ACC112 (cell line): ENCODE results near the gene TRIM62.

Source experiments
- H2AFZ ChIP-seq: fragments of 200-600 bp; sonication (generic); one replicate; pipeline ENCODE4 v1.6.0; 2017; ENCODE audit warnings: antibody characterized with exemption, low read length; ENCODE audit not compliant: unreplicated experiment
- H3K27ac ChIP-seq: fragments of 200-600 bp; sonication (generic); 2 replicates; pipeline ENCODE4 v1.5.1; 2014; ENCODE audit warnings: low read depth, mild to moderate bottlenecking, antibody characterized with exemption, low read length, moderate library complexity
- H3K27me3 ChIP-seq: fragments of 200-600 bp; sonication (generic); 2 replicates; pipeline ENCODE4 v1.6.1; 2014; ENCODE audit warnings: mild to moderate bottlenecking, antibody characterized with exemption, low read length, moderate library complexity, mixed read lengths; ENCODE audit not compliant: insufficient read depth
- H3K36me3 ChIP-seq: fragments of 200-600 bp; sonication (generic); 2 replicates; pipeline ENCODE4 v1.6.1; 2016; ENCODE audit warnings: mild to moderate bottlenecking, antibody characterized with exemption, low read length, moderate library complexity, mixed read lengths; ENCODE audit not compliant: insufficient read depth
- H3K4me1 ChIP-seq: fragments of 200-600 bp; sonication (generic); one replicate; pipeline ENCODE4 v1.6.1; 2016; ENCODE audit warnings: low read length, mixed read lengths; ENCODE audit not compliant: insufficient read depth, unreplicated experiment, control insufficient read depth
- H3K4me3 ChIP-seq: fragments of 200-600 bp; sonication (generic); 2 replicates; pipeline ENCODE4 v1.5.1; 2014; ENCODE audit warnings: mild to moderate bottlenecking, low read depth, low read length
- H3K79me2 ChIP-seq: fragments of 200-600 bp; sonication (generic); one replicate; pipeline ENCODE4 v1.6.0; 2016; ENCODE audit warnings: low read length; ENCODE audit not compliant: control insufficient read depth, unreplicated experiment, insufficient read depth

The TRIM62 gene

DNA sequence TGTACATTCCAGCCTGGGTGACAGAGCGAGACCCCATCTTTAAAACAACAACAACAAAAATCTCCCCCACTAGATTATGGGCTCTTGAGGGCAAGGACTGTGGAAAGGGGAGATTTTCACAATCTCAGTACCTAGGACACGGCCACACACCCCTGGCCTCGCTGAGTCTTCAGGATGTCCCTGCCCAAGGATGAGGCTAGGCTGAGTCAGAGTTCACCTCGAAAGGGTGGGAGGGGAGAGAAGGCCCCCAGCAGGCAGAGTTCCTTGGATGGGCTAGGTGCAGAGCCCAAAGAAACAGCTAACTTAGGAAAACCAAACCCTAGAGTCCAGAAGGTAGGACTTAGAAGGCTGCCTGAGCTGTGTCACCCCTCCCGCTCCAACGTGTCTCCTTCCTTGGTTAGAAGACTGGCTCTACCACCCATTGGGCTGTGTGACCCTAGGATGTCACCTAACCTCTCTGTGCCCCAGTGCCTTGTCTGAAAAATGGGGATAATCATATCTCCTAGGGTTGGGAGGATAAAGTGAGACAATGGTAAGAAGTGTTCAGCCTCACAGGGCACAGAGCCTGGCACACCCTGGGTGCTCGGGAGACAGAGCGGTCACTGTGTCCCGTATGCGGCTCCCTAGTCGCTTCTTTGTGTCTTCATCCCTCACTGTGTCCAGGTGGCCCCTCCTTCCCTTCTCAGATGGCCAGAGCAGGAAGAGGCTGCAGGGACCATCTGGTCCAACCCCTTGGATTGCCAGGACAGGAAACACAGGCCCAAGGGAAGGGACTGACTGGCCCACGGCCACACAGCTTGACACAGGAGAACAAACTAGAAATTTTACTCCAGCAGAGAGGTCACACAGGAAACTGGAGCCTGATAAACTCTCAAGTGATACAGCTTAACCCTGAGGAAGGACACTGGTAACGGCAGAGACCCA is 11.2 kb downstream of the TRIM62 start:
- no peaks in the 10 kb centered on the region for H3K36me3 ChIP-seq
- no peak overlapping the region for H2AFZ ChIP-seq
- H3K27me3 ChIP-seq: no peaks in the 10 kb centered on the region
- no peaks in the 10 kb centered on the region for H3K4me1 ChIP-seq
- H3K79me2 ChIP-seq: no peaks in the 10 kb centered on the region
- H3K4me3 ChIP-seq: no peak overlapping the region
- H3K27ac ChIP-seq: no peak overlapping the region

- Histone ChIP-seq H3K79me2 (no peaks in the 10 kb centered on the region), H3K4me3 (no peak overlapping the region), H3K36me3 (no peaks in the 10 kb centered on the region), H3K27me3 (no peaks in the 10 kb centered on the region), H3K27ac (no peak overlapping the region), H2AFZ (no peak overlapping the region), H3K4me1 (no peaks in the 10 kb centered on the region)
These were observed 12.4 kb downstream of the TRIM62 start for GRCh38 chr1:33169290-33170055.

- Histone ChIP-seq H3K27me3 (no peaks in the 10 kb centered on the region), H3K4me1 (peaks cover 6% of the 10 kb centered on the region), H3K79me2 (no peaks in the 10 kb centered on the region), H3K36me3 (no peaks in the 10 kb centered on the region), H3K4me3 (no peak overlapping the region), H2AFZ (no peak overlapping the region), H3K27ac (no peak overlapping the region)
These were observed 13.1 kb downstream of the TRIM62 start for GRCh38 chr1:33168556-33169289.

DNA sequence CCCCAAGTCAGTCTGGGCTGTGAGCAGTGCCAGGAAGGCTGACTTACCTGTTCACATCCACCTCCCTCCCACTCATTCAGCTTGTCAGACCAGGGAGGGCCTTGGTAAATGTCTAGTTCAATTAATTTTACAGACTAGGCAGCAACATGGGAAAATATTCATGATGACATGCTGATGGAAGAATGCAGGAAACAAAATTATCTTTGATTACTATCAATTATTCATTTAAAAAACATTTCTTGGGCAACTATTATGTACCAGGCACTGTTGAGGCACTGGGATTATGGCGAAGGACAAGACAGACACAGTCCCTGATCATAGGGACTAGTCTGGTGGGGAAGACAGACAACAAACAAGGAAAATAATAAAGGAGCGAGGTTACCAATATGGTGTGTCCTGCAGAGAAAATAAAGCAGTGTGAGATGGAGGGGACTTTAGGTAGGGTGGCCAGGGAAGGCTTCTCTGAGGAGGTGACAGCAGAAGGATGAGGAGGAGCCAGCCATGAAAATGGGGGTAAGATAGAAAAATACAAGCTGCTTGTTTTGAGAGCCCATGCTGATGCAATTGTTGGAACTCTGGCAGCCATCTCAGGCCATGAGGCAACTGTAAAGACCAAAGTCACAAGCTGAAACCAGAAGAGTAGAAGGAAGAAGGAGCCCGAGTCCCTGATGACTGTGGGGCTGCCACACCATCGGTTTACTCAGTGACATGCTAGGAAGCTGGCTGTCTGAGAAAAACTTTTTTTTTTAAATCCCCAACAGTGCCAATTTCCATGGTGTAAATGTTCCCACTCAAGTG is 14.0 kb downstream of the TRIM62 start:
- Histone ChIP-seq H2AFZ (no peak overlapping the region), H3K27ac (no peak overlapping the region), H3K27me3 (no peaks in the 10 kb centered on the region), H3K4me1 (peaks cover 12% of the 10 kb centered on the region), H3K79me2 (no peaks in the 10 kb centered on the region), H3K4me3 (no peak overlapping the region), H3K36me3 (no peaks in the 10 kb centered on the region)

DNA sequence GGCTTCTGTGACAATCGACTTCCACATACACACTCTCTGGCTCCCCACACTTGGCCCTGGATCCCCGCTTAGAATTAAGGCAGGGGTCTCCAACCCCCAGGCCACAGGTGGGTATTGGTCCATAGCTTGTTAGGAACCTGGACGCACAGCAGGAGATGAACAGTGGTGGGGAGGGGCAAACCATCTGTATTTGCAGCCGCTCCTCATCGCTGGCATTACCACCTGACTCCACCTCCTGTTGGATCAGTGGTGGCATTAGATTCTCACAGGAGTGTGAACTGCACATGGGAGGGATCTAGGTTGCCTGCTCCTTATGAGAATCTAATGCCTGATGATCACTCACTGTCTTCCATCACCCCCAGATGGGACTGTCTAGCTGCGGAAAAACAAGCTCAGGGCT is 16.0 kb downstream of the TRIM62 start:
- Histone ChIP-seq H3K36me3 (no peaks in the 10 kb centered on the region), H3K4me3 (no peak overlapping the region), H2AFZ (no peak overlapping the region), H3K27ac (no peak overlapping the region), H3K27me3 (no peaks in the 10 kb centered on the region), H3K4me1 (peaks cover 12% of the 10 kb centered on the region), H3K79me2 (no peaks in the 10 kb centered on the region)

GRCh38 chr1:33165209-33165608 is 16.6 kb downstream of the TRIM62 start:
- Histone ChIP-seq H3K4me1 (peaks cover 12% of the 10 kb centered on the region), H3K27ac (no peak overlapping the region), H2AFZ (no peak overlapping the region), H3K79me2 (no peaks in the 10 kb centered on the region), H3K36me3 (no peaks in the 10 kb centered on the region), H3K4me3 (no peak overlapping the region), H3K27me3 (no peaks in the 10 kb centered on the region)

- no peak overlapping the region for H2AFZ ChIP-seq
- H3K27ac ChIP-seq: no peak overlapping the region
- peaks cover 12% of the 10 kb centered on the region for H3K4me1 ChIP-seq
- no peak overlapping the region for H3K4me3 ChIP-seq
- no peaks in the 10 kb centered on the region for H3K79me2 ChIP-seq
- no peaks in the 10 kb centered on the region for H3K27me3 ChIP-seq
- H3K36me3 ChIP-seq: no peaks in the 10 kb centered on the region
These were observed 18.0 kb downstream of the TRIM62 start for GRCh38 chr1:33163621-33164519.

- Histone ChIP-seq H3K27me3 (no peaks in the 10 kb centered on the region), H3K4me3 (no peak overlapping the region), H3K36me3 (no peaks in the 10 kb centered on the region), H3K27ac (no peak overlapping the region), H3K4me1 (peaks cover 12% of the 10 kb centered on the region), H2AFZ (no peak overlapping the region), H3K79me2 (no peaks in the 10 kb centered on the region)
These were observed 19.7 kb downstream of the TRIM62 start for GRCh38 chr1:33162141-33162540.

- Histone ChIP-seq H3K27me3 (no peaks in the 10 kb centered on the region), H3K36me3 (no peaks in the 10 kb centered on the region), H3K4me3 (no peak overlapping the region), H3K27ac (no peak overlapping the region), H3K79me2 (no peaks in the 10 kb centered on the region), H3K4me1 (peaks cover 12% of the 10 kb centered on the region), H2AFZ (no peak overlapping the region)
These were observed 20.7 kb downstream of the TRIM62 start for GRCh38 chr1:33161061-33161681.
